Endodermal cell (in vitro differentiated cells): ENCODE measurements around the gene ULK3. TPM values are rescaled to one million over a fixed set of nuclear protein-coding genes. Genes with fewer than 3 reads are reported as not detected.
A peak's percentile ranks its signal among the peaks of the same experiment; 100 is the strongest.

ENCODE experiments used
- DNase-seq: peaks from one replicate; pipeline ENCODE4 v3.0.0-alpha.2; 2017
- H3K27ac ChIP-seq: 2 replicates; pipeline ENCODE4 v1.5.1; 2013; ENCODE audit warnings: mild to moderate bottlenecking, low read depth, low read length, moderate library complexity
- H3K27me3 ChIP-seq: 2 replicates; pipeline ENCODE4 v1.6.1; 2013; ENCODE audit warnings: mild to moderate bottlenecking, low read length, moderate library complexity; ENCODE audit not compliant: insufficient read depth, control insufficient read depth, poor library complexity, severe bottlenecking
- H3K36me3 ChIP-seq: 2 replicates; pipeline ENCODE4 v1.7.0; 2013; ENCODE audit warnings: mild to moderate bottlenecking, low read length, moderate library complexity; ENCODE audit not compliant: control insufficient read depth, insufficient read depth
- H3K4me1 ChIP-seq: one replicate; pipeline ENCODE4 v1.7.0; 2013; ENCODE audit warnings: low read length; ENCODE audit not compliant: control insufficient read depth, insufficient read depth
- H3K4me3 ChIP-seq: 2 replicates; pipeline ENCODE4 v1.5.1; 2013; ENCODE audit warnings: mild to moderate bottlenecking, low read length, moderate library complexity
- H3K9ac ChIP-seq: 2 replicates; pipeline ENCODE4 v1.6.1; 2013; ENCODE audit warnings: mild to moderate bottlenecking, low read length, moderate library complexity; ENCODE audit not compliant: poor library complexity, severe bottlenecking; ENCODE audit errors: extremely low read depth
- H3K9me3 ChIP-seq: 2 replicates; pipeline ENCODE4 v1.6.1; 2013; ENCODE audit warnings: mild to moderate bottlenecking, low read length, moderate library complexity; ENCODE audit not compliant: control insufficient read depth
- H3K27ac Mint-ChIP-seq: 2 replicates; pipeline ENCODE4 v1.8.0; 2020; ENCODE audit warnings: mixed read lengths
- H3K27me3 Mint-ChIP-seq: 2 replicates; pipeline ENCODE4 v1.8.0; 2021; ENCODE audit warnings: mild to moderate bottlenecking, mixed read lengths; ENCODE audit not compliant: insufficient read depth
- H3K36me3 Mint-ChIP-seq: 2 replicates; pipeline ENCODE4 v1.8.0; 2020; ENCODE audit warnings: low read depth, mixed read lengths
- H3K4me1 Mint-ChIP-seq: 2 replicates; pipeline ENCODE4 v1.8.0; 2020; ENCODE audit warnings: mixed read lengths
- H3K4me3 Mint-ChIP-seq: 2 replicates; pipeline ENCODE4 v1.8.0; 2020; ENCODE audit warnings: mild to moderate bottlenecking, moderate library complexity, mixed read lengths
- H3K9me3 Mint-ChIP-seq: 2 replicates; pipeline ENCODE4 v1.8.0; 2020; ENCODE audit warnings: mild to moderate bottlenecking, mixed read lengths
- CTCF ChIP-seq: fragments of 200-600 bp; sonication (generic); conservative IDR thresholded peaks from 2 replicates; pipeline ENCODE4 v1.5.0; 2021; ENCODE audit warnings: antibody characterized with exemption, mild to moderate bottlenecking
- WGBS, 2 experiments: methylation state at CpG; one replicate each; pipeline versions ENCODE4 v1.1.5 to v1.1.7; 2013; ENCODE audit warnings: missing lambda C conversion rate in 2 of 2, mixed read lengths in 1 of 2; ENCODE audit not compliant: insufficient coverage in 1 of 2, insufficient read length in 1 of 2; 5-methylcytosine and 5-hydroxymethylcytosine counted together
- total RNA-seq, 2 donors: library from RNA; stranded (reverse); fragmentation: NEBNext Ultra II Directional in 1 of 2; extraction: Animal tissue kit (Norgen Biotek cat#: 25700) in 1 of 2; gene quantifications; 2 replicates in 1 of 2; 3 replicates in 1 of 2; pipeline ENCODE4 v1.2.1, GENCODE V29; 2021

The ULK3 gene
- total RNA-seq, 2 donors from 2014 or later = 33.9 to 36.2 TPM

GRCh38 chr15:74891469-74891868 is 48.5 kb upstream of the ULK3 start:
- Mint-ChIP-seq H3K36me3 (peaks cover 29% of the 10 kb centered on the region), H3K9me3 (peaks cover 1% of the 10 kb centered on the region), H3K27ac (no peak overlapping the region), H3K4me1 (peaks cover 16% of the 10 kb centered on the region), H3K27me3 (no peaks in the 10 kb centered on the region), H3K4me3 (no peak overlapping the region)
- Histone ChIP-seq H3K27ac (no peak overlapping the region), H3K9ac (no peak overlapping the region), H3K4me3 (no peak overlapping the region), H3K27me3 (no peaks in the 10 kb centered on the region), H3K9me3 (no peaks in the 10 kb centered on the region), H3K36me3 (peaks cover 31% of the 10 kb centered on the region), H3K4me1 (peaks cover 7% of the 10 kb centered on the region)
- WGBS, 2 experiments = 94 to 100% methylated on average over 3 of the region's 3 CpGs
- DNase-seq = no peak
- TF ChIP-seq CTCF = no peak

GRCh38 chr15:74890665-74890960 is 47.7 kb upstream of the ULK3 start:
- Histone ChIP-seq H3K4me3 (peak overlapping the region; percentile 100), H3K27ac (no peak overlapping the region), H3K27me3 (no peaks in the 10 kb centered on the region), H3K9ac (peak overlapping the region; percentile 89), H3K9me3 (no peaks in the 10 kb centered on the region), H3K4me1 (peaks cover 7% of the 10 kb centered on the region), H3K36me3 (peaks cover 27% of the 10 kb centered on the region)
- Mint-ChIP-seq H3K4me3 (peak overlapping the region; percentile 86), H3K27me3 (no peaks in the 10 kb centered on the region), H3K27ac (no peak overlapping the region), H3K9me3 (peaks cover 1% of the 10 kb centered on the region), H3K4me1 (peaks cover 19% of the 10 kb centered on the region), H3K36me3 (peaks cover 27% of the 10 kb centered on the region)
- no peak for DNase-seq
- WGBS, 2 experiments = 0 to 3% methylated on average over 1 of the region's 1 CpG
- no peak for TF ChIP-seq CTCF

- Histone ChIP-seq H3K27me3 (no peaks in the 10 kb centered on the region), H3K36me3 (peaks cover 27% of the 10 kb centered on the region), H3K4me3 (peak within 1 kb of the TSS; percentile 100), H3K27ac (peak within 1 kb of the TSS; percentile 51), H3K9ac (peak within 1 kb of the TSS; percentile 89), H3K9me3 (no peaks in the 10 kb centered on the region), H3K4me1 (peaks cover 7% of the 10 kb centered on the region)
- Mint-ChIP-seq H3K27ac (peak within 1 kb of the TSS; percentile 90), H3K4me3 (peak within 1 kb of the TSS; percentile 86), H3K9me3 (peaks cover 1% of the 10 kb centered on the region), H3K4me1 (peaks cover 19% of the 10 kb centered on the region), H3K36me3 (peaks cover 23% of the 10 kb centered on the region), H3K27me3 (no peaks in the 10 kb centered on the region)
- no peak for TF ChIP-seq CTCF
- peak; percentile 96 for DNase-seq
- WGBS, 2 experiments = 2 to 4% methylated on average over 21 to 47 of the region's 47 CpGs
Measured at GRCh38 chr15:74889883-74890664, 47.1 kb upstream of the ULK3 start, which contains the start of gene MPI. Gene MPI (plus strand): TSS chr15:74890042. CDS start chr15:74890074, 32 bp downstream.
